HL-60 (cell line): ENCODE measurements around the gene EPB41L2.
"Not testable (repeated sequence)": the region's sequence is repeated elsewhere in the genome, so short reads cannot be mapped to it uniquely, and the experiment has no call there.

Experiments
- DNase-seq, 2 experiments: peaks; one replicate each; pipeline ENCODE4 v3.0.0-alpha.2; 2010 to 2020; ENCODE audit warnings: low read depth in 1 of 2, low spot score in 1 of 2
- H3K27ac ChIP-seq: fragments of 250-450 bp; sonication (Bioruptor Pico); replicated peaks from 2 replicates; pipeline ENCODE4 v1.5.1; 2020; ENCODE audit warnings: mild to moderate bottlenecking, moderate library complexity
- H3K27me3 ChIP-seq: fragments of 250-450 bp; sonication (Bioruptor Pico); 2 replicates; pipeline ENCODE4 v1.5.1; 2021; ENCODE audit warnings: mild to moderate bottlenecking, moderate library complexity; ENCODE audit not compliant: insufficient read depth, poor library complexity, severe bottlenecking
- H3K4me3 ChIP-seq: replicated peaks from 2 replicates; pipeline ENCODE4 v1.5.1; 2011; ENCODE audit warnings: mild to moderate bottlenecking, control low read depth, low read length; ENCODE audit not compliant: insufficient read depth
- CTCF ChIP-seq: IDR thresholded peaks from one replicate; pipeline ENCODE4 v1.5.1; 2011; ENCODE audit warnings: low read length, control low read depth, inconsistent platforms; ENCODE audit not compliant: insufficient read depth
- GABPA ChIP-seq: IDR thresholded peaks from 2 replicates; pipeline ENCODE4 v1.6.1; 2012; ENCODE audit warnings: low read depth
- POLR2AphosphoS5 ChIP-seq: IDR thresholded peaks from 2 replicates; pipeline ENCODE4 v1.6.1; 2012; ENCODE audit warnings: low read depth
- REST ChIP-seq: IDR thresholded peaks from 2 replicates; pipeline ENCODE4 v1.6.1; 2012; ENCODE audit warnings: low read depth; ENCODE audit not compliant: insufficient replicate concordance
- SPI1 ChIP-seq: IDR thresholded peaks from 2 replicates; pipeline ENCODE4 v1.6.1; 2012; ENCODE audit warnings: low read depth, mild to moderate bottlenecking, borderline replicate concordance

EPB41L2 gene

GRCh38 chr6:130923350-130923749, 139.7 kb downstream of the EPB41L2 start:
- no peak for DNase-seq
- TF ChIP-seq SPI1, result no peak
- no peak for TF ChIP-seq GABPA

GRCh38 chr6:130922922-130923321, 140.1 kb downstream of the EPB41L2 start:
- no peak for DNase-seq
- Histone ChIP-seq H3K27me3 (no peaks in the 10 kb centered on the region), H3K4me3 (no peak overlapping the region), H3K27ac (no peak overlapping the region)
- TF ChIP-seq POLR2AphosphoS5, result no peak
- no peak for TF ChIP-seq SPI1
- no peak for TF ChIP-seq REST
- no peak for TF ChIP-seq CTCF
- TF ChIP-seq GABPA, result no peak

More at GRCh38 chr6:130923350-130923749, 139.7 kb downstream of the EPB41L2 start:
- H3K27ac ChIP-seq, result no peak overlapping the region
- no peaks in the 10 kb centered on the region for H3K27me3 ChIP-seq
- no peak overlapping the region for H3K4me3 ChIP-seq

GRCh38 chr6:130920969-130921368, 142.1 kb downstream of the EPB41L2 start:
- H3K4me3 ChIP-seq, result no peak overlapping the region
- TF ChIP-seq CTCF, result no peak
- no peak for TF ChIP-seq SPI1
- H3K27me3 ChIP-seq, result peaks cover 2% of the 10 kb centered on the region
- no peak for DNase-seq
- H3K27ac ChIP-seq, result no peak overlapping the region

- no peak for DNase-seq
- Histone ChIP-seq H3K4me3 (no peak overlapping the region), H3K27ac (no peak overlapping the region), H3K27me3 (peaks cover 2% of the 10 kb centered on the region)
- TF ChIP-seq POLR2AphosphoS5 (no peak), CTCF (no peak), REST (no peak), GABPA (no peak), SPI1 (no peak)
Observed at GRCh38 chr6:130918171-130918570, 144.9 kb downstream of the EPB41L2 start.

- not testable (repeated sequence) for H3K4me3 ChIP-seq, H3K27ac ChIP-seq, H3K27me3 ChIP-seq, DNase-seq
Observed at GRCh38 chr6:130915606-130916005, 147.4 kb downstream of the EPB41L2 start.
